ENCODE results near the gene SPTBN4. TPM values are rescaled to one million over a fixed set of nuclear protein-coding genes. Genes with fewer than 3 reads are reported as not detected.

SPTBN4 gene
- total RNA-seq, 1 experiment from 2014 or later: 0.48 TPM

DNA sequence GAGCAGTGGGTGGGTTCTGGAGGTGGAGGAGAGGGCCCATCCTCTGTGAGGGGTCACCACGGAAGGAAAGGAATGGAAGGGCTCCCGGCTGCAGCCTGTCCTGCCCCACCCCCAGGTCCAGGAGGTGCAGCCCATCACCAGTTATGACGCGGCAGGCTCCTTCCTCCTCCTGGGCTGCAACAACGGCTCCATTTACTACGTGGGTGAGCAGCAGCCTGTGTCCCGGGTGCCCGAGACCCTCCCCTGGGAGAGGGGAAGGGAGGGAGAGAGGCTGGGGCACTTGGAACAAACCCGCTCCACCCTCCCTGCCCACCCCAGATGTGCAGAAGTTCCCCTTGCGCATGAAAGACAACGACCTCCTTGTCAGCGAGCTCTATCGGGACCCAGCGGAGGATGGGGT, 116.5 kb downstream of the SPTBN4 start:
- H3K4me1 ChIP-seq (replicated peaks; ENCODE audit: insufficient read depth): peaks cover 15% of the 10 kb centered on the region; the same call in 1 of the 2 replicates
- H3K4me3 ChIP-seq: no peak overlapping the region
- intact Hi-C loops (cut with micrococcal nuclease; ENCODE audit: unreplicated experiment): no loop called here
- no peaks in the 10 kb centered on the region for H3K9me2 ChIP-seq (ENCODE audit: insufficient read depth)
- ChIA-PET POLR2A (ENCODE audit: unreplicated experiment) (no interaction called here), CTCF (no interaction called here)
- H3K27ac ChIP-seq: no peak overlapping the region
- DNase-seq: no peak
- no peaks in the 10 kb centered on the region for H3K27me3 ChIP-seq (ENCODE audit: insufficient read depth, low read depth)
- no peaks in the 10 kb centered on the region for H3K36me3 ChIP-seq (ENCODE audit: low read depth)
- H4K20me1 ChIP-seq (ENCODE audit: insufficient read depth): no peaks in the 10 kb centered on the region
- no peak overlapping the region for H3K4me2 ChIP-seq
- H3K79me2 ChIP-seq (ENCODE audit: low read depth): no peaks in the 10 kb centered on the region
- no peak overlapping the region for H2AFZ ChIP-seq
- peaks cover 18% of the 10 kb centered on the region for H3F3A ChIP-seq (ENCODE audit: insufficient read depth, low read depth)
- no peak for TF ChIP-seq EZH2 (IDR thresholded peaks at IDR 0.05; ENCODE audit: low read depth)
- TF ChIP-seq, protein P1, sequence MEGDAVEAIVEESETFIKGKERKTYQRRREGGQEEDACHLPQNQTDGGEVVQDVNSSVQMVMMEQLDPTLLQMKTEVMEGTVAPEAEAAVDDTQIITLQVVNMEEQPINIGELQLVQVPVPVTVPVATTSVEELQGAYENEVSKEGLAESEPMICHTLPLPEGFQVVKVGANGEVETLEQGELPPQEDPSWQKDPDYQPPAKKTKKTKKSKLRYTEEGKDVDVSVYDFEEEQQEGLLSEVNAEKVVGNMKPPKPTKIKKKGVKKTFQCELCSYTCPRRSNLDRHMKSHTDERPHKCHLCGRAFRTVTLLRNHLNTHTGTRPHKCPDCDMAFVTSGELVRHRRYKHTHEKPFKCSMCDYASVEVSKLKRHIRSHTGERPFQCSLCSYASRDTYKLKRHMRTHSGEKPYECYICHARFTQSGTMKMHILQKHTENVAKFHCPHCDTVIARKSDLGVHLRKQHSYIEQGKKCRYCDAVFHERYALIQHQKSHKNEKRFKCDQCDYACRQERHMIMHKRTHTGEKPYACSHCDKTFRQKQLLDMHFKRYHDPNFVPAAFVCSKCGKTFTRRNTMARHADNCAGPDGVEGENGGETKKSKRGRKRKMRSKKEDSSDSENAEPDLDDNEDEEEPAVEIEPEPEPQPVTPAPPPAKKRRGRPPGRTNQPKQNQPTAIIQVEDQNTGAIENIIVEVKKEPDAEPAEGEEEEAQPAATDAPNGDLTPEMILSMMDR (conservative IDR thresholded peaks at IDR 0.05): no peak
- no TSS peak for BruUV-seq (replicated peaks)
- H3K9me3 ChIP-seq (ENCODE audit: insufficient read depth, low read depth): no peaks in the 10 kb centered on the region

DNA sequence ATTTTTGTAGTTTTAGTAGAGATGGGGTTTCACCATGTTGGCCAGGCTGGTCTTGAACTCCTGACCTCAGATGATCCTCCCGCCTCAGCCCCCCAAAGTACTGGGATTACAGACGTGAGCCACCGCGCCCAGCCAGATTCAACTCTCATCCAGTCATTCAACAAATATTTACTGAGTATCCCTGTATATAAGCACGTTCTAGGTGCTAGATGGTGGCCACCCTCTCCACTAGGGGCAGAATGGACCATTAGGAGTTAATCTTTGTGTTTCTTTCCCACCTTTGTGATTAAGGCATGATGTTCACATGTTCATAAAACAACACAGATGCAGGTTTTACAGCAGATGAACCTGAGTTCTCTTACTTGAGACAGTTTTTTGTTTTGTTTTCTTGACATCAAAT, 117.2 kb downstream of the SPTBN4 start:
- POLR2A ChIA-PET (ENCODE audit: unreplicated experiment): no interaction called here
- Histone ChIP-seq H2AFZ (no peak overlapping the region), H3K27me3 (ENCODE audit: insufficient read depth, low read depth) (no peaks in the 10 kb centered on the region), H4K20me1 (ENCODE audit: insufficient read depth) (no peaks in the 10 kb centered on the region), H3K4me2 (no peak overlapping the region), H3K27ac (no peak overlapping the region), H3K4me3 (no peak overlapping the region), H3K9me3 (ENCODE audit: insufficient read depth, low read depth) (no peaks in the 10 kb centered on the region), H3K9me2 (ENCODE audit: insufficient read depth) (no peaks in the 10 kb centered on the region), H3K36me3 (ENCODE audit: low read depth) (no peaks in the 10 kb centered on the region), H3K79me2 (ENCODE audit: low read depth) (no peaks in the 10 kb centered on the region), H3F3A (ENCODE audit: insufficient read depth, low read depth) (peaks cover 18% of the 10 kb centered on the region), H3K4me1 (replicated peaks; ENCODE audit: insufficient read depth) (peaks cover 15% of the 10 kb centered on the region; the same call in 1 of the 2 replicates)
- intact Hi-C loops (cut with micrococcal nuclease; ENCODE audit: unreplicated experiment): no loop called here
- DNase-seq: no peak
- BruUV-seq (replicated peaks): no TSS peak
- TF ChIP-seq, protein P1 (conservative IDR thresholded peaks at IDR 0.05): 0 out of 2 replicates have a peak, but pooled peaks have one; percentile 24
- no peak for TF ChIP-seq EZH2 (IDR thresholded peaks at IDR 0.05; ENCODE audit: low read depth)
- CTCF ChIA-PET: no interaction called here

- DNase-seq: peak in 1 of 2 experiments; percentile 64
- Histone ChIP-seq H3K9me3 (ENCODE audit: insufficient read depth, low read depth) (no peaks in the 10 kb centered on the region), H3K4me2 (peak overlapping the region; percentile 48), H3K4me3 (no peak overlapping the region), H3K79me2 (ENCODE audit: low read depth) (no peaks in the 10 kb centered on the region), H3K36me3 (ENCODE audit: low read depth) (no peaks in the 10 kb centered on the region), H3K27ac (peak overlapping the region; percentile 75), H3K9me2 (ENCODE audit: insufficient read depth) (no peaks in the 10 kb centered on the region), H3F3A (ENCODE audit: insufficient read depth, low read depth) (peaks cover 18% of the 10 kb centered on the region), H3K4me1 (replicated peaks; ENCODE audit: insufficient read depth) (peaks cover 15% of the 10 kb centered on the region; the same call in 1 of the 2 replicates), H2AFZ (no peak overlapping the region), H3K27me3 (ENCODE audit: insufficient read depth, low read depth) (no peaks in the 10 kb centered on the region), H4K20me1 (ENCODE audit: insufficient read depth) (no peaks in the 10 kb centered on the region)
- TF ChIP-seq, protein P1 (conservative IDR thresholded peaks at IDR 0.05): no peak
- TF ChIP-seq EZH2 (IDR thresholded peaks at IDR 0.05; ENCODE audit: low read depth): no peak
- intact Hi-C loops (cut with micrococcal nuclease; ENCODE audit: unreplicated experiment): no loop called here
- POLR2A ChIA-PET (ENCODE audit: unreplicated experiment): interaction anchor here (0.6 to 0.7 kb wide), 3 partner anchors 61 to 543 kb away, joined by 3 to 7 read pairs (median 6); no protein-coding TSS in a partner anchor
- CTCF ChIA-PET: interaction anchor here (0.7 kb wide), 1 partner anchor 51 kb away, joined by 6 read pairs; no protein-coding TSS in a partner anchor
- BruUV-seq (replicated peaks): no TSS peak
Measured at GRCh38 chr19:40585241-40585981, 118.6 kb downstream of the SPTBN4 start.

Data from PC-9 (cell line).